Measurements from ENCODE around the gene TBC1D22A.
A peak's percentile ranks its signal among the peaks of the same experiment; 100 is the strongest.

Gene TBC1D22A

GRCh38 chr22:47089796-47090460 lies 327.5 kb downstream of the TBC1D22A start:
- TF ChIP-seq CTCF (IDR thresholded peaks at IDR 0.05; ENCODE audit: insufficient read depth, low read depth, low read length, missing control alignments): no peak
- H3K4me3 ChIP-seq (ENCODE audit: low read length): peak overlapping the region; percentile 44
- DNase-seq (ENCODE audit: low read depth): no peak

- TF ChIP-seq CTCF (IDR thresholded peaks at IDR 0.05; ENCODE audit: insufficient read depth, low read depth, low read length, missing control alignments): no peak
- peak; percentile 26 for DNase-seq (ENCODE audit: low read depth)
These were observed 328.3 kb downstream of the TBC1D22A start for GRCh38 chr22:47090591-47091245.

GRCh38 chr22:47091246-47091651 lies 328.8 kb downstream of the TBC1D22A start:
- H3K4me3 ChIP-seq (ENCODE audit: low read length): peak overlapping the region; percentile 44
- no peak for TF ChIP-seq CTCF (IDR thresholded peaks at IDR 0.05; ENCODE audit: insufficient read depth, low read depth, low read length, missing control alignments)
- peak; percentile 11 for DNase-seq (ENCODE audit: low read depth)

More at GRCh38 chr22:47090591-47091245, 328.3 kb downstream of the TBC1D22A start:
- H3K4me3 ChIP-seq (ENCODE audit: low read length): peak overlapping the region; percentile 44

- no peak for DNase-seq (ENCODE audit: low read depth)
- no peak for TF ChIP-seq CTCF (IDR thresholded peaks at IDR 0.05; ENCODE audit: insufficient read depth, low read depth, low read length, missing control alignments)
These were observed 329.7 kb downstream of the TBC1D22A start for GRCh38 chr22:47091921-47092700.

GRCh38 chr22:47092896-47093311 lies 330.5 kb downstream of the TBC1D22A start:
- no peak for TF ChIP-seq CTCF (IDR thresholded peaks at IDR 0.05; ENCODE audit: insufficient read depth, low read depth, low read length, missing control alignments)
- peak; percentile 16 for DNase-seq (ENCODE audit: low read depth)
- H3K4me3 ChIP-seq (ENCODE audit: low read length): no peak overlapping the region

More at GRCh38 chr22:47091921-47092700, 329.7 kb downstream of the TBC1D22A start:
- no peak overlapping the region for H3K4me3 ChIP-seq (ENCODE audit: low read length)

- TF ChIP-seq CTCF (IDR thresholded peaks at IDR 0.05; ENCODE audit: insufficient read depth, low read depth, low read length, missing control alignments): no peak
- no peak for DNase-seq (ENCODE audit: low read depth)
- H3K4me3 ChIP-seq (ENCODE audit: low read length): no peak overlapping the region
These were observed 331.3 kb downstream of the TBC1D22A start for GRCh38 chr22:47093720-47094119.

All from epithelial cell of esophagus (primary cell).